DMS153 (cell line): ENCODE data around the gene ASS1.
A peak's percentile ranks its signal among the peaks of the same experiment; 100 is the strongest.

Experiments
- DNase-seq: peaks from one replicate; lab custom pipeline; 2025; lab: John Stamatoyannopoulos, UW

The ASS1 gene

GRCh38 chr9:130454096-130454811 lies 9.5 kb downstream of the ASS1 start:
- DNase-seq = no peak

GRCh38 chr9:130454812-130455325 lies 10.1 kb downstream of the ASS1 start:
- no peak for DNase-seq

GRCh38 chr9:130458027-130458803 lies 13.5 kb downstream of the ASS1 start:
- no peak for DNase-seq

DNA sequence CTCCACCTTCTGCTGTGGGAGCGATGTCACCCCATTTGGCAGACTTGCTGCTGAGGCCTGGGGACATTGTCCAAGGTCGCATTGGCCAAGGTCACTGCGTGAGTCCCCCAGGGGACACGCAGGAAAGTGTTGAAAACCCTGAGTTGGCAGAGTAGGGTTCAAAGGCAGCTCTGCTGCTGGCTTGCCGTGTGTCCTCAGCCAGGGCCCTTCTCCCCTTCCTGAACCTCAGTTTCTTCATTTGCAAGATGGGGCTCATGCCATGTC lies 14.0 kb downstream of the ASS1 start:
- DNase-seq = no peak

DNA sequence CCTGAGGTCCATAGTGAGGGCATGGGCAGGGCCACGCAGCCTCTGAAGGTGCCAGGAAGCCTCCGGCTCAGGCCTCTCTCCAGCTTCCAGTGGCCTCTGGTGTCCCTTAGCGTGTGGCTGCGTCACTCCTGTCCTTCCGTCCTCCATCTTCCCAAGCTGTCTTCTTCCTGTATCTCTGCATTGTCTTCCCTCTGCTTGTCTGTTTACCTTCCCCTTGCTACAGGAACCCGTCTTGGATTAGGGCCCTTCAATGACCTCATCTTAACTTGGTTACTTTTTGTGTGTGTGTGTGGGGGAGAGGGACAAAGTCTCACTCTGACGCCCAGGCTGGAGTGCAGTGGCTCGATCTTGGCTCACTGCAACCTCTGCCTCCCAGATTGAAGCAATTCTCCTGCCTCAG lies 14.4 kb downstream of the ASS1 start:
- DNase-seq = no peak

DNA sequence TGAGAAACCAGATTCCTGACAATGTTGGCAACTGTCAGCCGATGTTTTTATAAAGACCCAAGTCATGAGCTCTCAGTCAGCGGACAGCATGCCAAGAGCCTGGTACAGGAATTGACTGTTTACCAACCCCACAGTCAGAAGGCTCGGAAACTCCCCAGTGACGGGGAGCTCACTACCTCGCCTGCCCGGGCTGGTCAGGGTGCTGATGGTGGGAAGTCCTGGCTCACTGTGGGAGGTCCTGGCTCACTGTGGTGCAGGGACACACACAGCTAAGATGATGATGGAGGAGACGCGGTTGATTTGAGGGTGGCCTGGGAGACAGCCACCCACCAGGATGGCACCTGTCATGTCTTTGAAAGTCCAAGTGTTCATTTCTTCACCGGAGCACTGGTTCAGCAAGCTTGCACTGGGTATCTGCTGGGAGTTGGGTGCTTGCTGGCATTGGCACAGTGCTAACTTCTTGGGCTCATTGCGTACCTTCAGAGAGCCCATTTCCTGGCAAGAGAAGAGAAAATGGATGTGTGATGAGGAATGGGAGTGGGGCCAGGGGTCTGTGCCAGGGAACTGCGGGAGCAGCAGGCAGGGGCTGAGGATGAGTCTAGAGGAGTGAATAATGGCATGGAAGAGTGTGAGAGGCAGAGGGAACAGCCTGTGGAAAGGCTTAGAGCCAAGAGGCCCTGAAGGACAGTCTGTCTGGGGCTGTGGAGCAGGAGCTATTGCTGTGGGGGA lies 15.3 kb downstream of the ASS1 start:
- no peak for DNase-seq

DNA sequence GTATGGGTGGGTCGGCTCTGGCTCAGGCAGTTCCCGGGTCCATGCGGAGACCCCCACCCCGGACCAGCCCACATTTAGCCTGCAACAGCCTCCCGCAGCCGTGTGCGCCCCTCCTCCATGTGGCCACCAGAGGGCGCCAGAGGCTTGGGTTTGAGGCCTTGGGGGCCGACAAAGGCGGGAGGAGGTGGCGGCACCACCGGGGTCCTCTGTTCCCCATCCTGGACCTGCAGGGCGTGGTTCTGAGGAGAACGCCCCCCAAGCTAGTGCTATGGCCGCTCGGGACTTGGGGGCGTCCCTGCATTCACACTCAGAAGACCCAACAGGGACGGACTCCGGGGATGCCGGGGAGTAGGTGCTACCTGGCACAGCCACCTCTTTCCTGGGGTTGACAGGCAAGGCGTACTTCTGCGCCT lies 16.5 kb downstream of the ASS1 start:
- no peak for DNase-seq

GRCh38 chr9:130461731-130462130 lies 17.0 kb downstream of the ASS1 start:
- DNase-seq = no peak

GRCh38 chr9:130462685-130463540 lies 18.2 kb downstream of the ASS1 start:
- DNase-seq = no peak

- no peak for DNase-seq
These were observed 19.3 kb downstream of the ASS1 start for GRCh38 chr9:130463763-130464745.

- no peak for DNase-seq
These were observed 20.8 kb downstream of the ASS1 start for GRCh38 chr9:130465383-130466096.

- no peak for DNase-seq
These were observed 21.9 kb downstream of the ASS1 start for GRCh38 chr9:130466537-130467217.

DNA sequence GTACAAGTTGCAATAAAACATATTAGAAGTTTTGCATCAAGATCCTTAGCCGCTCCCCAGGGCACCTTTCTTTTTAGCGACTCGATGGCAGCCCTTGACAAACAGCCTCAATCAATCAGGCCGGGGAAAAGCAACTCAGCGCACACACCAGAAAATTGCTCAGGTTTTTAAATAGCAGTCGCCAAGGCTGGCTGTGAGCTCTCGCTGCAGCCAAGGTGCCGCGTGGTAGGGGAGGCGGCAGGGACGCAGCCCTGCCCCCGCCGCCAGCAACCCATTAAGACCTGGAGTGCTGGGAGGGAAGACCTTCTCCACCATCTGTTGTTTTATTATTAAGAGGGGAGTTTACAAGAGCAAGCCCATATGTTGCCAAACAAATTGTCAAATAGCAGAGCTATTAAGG lies 22.6 kb downstream of the ASS1 start:
- DNase-seq = peak; percentile 57

DNA sequence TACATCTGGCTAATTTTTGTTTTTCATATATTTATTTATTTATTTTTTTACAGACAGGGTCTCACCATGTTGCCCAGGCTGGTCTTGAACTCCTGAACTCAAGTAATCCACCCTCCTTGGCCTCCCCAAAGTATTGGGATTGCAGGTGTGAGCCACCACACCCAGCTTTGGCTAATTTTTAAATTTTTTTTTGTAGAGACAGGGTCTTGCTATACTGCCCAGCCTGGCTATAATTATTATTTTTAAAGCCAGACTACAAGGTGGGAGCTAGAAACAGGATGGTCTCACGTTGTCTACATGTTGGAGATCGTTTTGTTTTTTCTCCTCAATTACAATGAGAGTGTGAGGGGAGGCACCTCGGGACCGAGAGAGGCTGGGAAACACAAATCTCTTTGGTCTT lies 23.8 kb downstream of the ASS1 start:
- no peak for DNase-seq

GRCh38 chr9:130470269-130470668 lies 25.5 kb downstream of the ASS1 start:
- DNase-seq = no peak

DNA sequence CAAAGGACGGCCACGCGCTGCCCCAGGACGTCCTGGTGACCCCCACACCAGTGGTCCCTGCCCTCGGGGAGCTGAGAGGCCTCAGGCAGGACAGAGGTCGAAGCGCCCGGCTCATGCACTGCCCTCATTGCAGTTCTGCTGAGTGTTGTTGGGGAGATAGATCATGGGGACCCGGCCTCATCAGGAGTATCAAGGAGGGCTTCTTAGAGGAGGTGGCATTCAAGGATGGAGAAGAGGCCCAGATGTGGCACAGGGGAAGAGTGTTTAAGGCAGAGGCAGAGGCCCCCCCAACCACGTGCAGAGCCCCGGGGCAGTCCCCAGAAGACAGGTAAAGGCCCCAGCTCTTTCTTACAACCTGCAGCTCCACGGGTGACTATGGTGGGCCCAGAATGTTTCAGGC lies 26.2 kb downstream of the ASS1 start:
- no peak for DNase-seq

- no peak for DNase-seq
These were observed 26.8 kb downstream of the ASS1 start for GRCh38 chr9:130471411-130472183.

- no peak for DNase-seq
These were observed 27.5 kb downstream of the ASS1 start for GRCh38 chr9:130472184-130472705.
